NCI-H1092 (cell line): ENCODE data around the gene C19orf67.
"Not testable (repeated sequence)": the region's sequence is repeated elsewhere in the genome, so short reads cannot be mapped to it uniquely, and the experiment has no call there.

Experiments
- DNase-seq: peaks from one replicate; lab custom pipeline; 2025; lab: John Stamatoyannopoulos, UW

The C19orf67 gene

GRCh38 chr19:14056069-14056666, 29.4 kb downstream of the C19orf67 start:
- DNase-seq: no peak

- no peak for DNase-seq
These were observed 30.2 kb downstream of the C19orf67 start for GRCh38 chr19:14055396-14055795.

DNA sequence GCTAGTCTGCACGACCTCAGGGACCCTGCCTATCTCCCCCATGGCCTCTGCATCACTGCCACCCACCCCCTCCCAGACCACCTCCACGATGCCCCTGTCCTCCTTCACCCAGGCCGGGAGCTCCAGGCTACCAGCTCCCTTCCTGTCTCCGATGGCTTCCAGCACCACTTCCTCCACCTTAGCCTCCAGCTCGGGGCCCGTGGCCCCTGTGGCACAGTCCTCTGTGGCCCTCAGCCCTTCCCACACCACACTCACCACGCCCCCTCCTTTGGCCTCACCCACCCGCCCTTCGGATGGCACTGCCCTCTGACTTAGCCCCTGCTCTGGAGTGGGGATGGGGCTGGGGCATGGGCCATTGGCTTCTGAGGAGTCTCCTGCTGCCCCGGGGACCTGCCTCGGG, 30.9 kb downstream of the C19orf67 start:
- no peak for DNase-seq

GRCh38 chr19:14054099-14054498, 31.5 kb downstream of the C19orf67 start:
- no peak for DNase-seq

DNA sequence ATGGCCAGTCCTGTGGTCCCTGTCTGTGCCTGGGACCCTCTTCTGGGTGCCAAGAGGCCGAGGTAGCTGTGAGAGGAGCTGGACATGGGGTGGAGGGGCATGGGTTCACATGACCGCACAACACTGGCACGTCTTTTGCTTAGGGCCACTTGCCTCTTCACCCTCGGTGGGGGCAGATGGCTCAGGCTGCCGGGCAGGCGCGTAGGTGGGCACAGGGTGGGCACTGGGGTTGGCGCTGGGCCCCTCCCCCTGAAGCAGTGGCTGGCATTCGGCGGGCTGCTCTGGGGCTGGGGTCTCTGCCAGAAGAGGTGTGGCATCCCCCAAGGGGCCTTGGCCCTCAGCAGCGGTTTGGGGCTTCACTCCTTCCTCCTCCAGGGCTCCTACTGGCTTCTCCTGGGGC, 32.1 kb downstream of the C19orf67 start:
- no peak for DNase-seq

DNA sequence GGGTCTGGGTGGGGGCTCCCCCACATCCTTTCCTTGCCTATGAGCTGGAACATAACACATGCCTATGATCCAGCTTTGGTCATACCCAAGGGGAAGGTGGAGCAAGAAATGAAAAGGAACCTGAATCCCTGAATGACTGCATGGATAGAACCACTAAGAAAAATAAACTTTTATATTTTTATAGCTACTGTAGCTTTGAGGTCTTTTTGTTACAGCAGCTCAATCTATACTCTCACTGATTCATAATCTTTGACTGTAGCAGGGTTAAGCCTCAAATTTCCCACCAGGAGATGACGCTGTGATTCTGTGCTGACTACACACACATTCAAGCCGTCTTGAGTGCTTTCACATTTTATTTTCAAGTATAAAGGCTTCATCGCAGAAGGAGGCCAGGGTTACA, 32.6 kb downstream of the C19orf67 start:
- no peak for DNase-seq

DNA sequence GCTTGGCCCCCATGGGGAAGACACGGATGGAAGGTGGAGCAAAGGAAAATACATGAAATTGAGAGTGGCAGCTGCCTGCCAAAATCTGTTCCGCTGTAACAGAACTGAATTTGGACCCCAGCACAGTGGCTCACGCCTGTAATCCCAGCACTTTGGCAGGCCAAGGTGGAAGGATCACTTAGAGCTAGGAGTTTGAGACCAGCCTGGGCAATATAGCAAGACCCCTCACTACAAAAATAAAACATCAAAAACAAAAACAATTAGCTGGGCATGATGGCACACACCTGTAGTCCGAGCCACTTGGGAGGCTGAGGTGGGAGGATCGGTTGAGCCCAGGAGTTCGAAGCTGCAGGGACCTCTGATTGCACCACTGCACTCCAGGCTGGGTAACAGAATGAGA, 33.1 kb downstream of the C19orf67 start:
- DNase-seq: no peak

GRCh38 chr19:14051980-14052379, 33.6 kb downstream of the C19orf67 start:
- DNase-seq: no peak

- DNase-seq: not testable (repeated sequence)
These were observed 34.6 kb downstream of the C19orf67 start for GRCh38 chr19:14050961-14051360.

DNA sequence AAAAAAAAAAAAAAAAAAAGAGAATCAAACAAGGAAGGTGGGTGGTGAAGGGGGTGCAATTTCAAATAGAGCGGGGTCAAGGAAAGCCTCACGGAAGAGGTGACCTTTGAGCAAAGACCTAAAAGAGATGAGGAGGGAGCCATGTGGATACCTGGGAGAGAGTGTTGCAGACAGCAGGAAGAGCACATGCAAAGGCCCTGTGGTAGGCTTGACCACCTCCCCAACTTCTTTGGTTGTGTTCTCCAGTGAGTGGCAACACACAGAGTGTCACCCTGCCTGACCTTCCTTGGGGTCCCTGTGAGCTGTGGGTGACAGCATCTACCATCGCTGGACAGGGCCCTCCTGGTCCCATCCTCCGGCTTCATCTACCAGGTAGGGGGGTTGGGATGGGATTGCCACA, 35.1 kb downstream of the C19orf67 start:
- DNase-seq: no peak

DNA sequence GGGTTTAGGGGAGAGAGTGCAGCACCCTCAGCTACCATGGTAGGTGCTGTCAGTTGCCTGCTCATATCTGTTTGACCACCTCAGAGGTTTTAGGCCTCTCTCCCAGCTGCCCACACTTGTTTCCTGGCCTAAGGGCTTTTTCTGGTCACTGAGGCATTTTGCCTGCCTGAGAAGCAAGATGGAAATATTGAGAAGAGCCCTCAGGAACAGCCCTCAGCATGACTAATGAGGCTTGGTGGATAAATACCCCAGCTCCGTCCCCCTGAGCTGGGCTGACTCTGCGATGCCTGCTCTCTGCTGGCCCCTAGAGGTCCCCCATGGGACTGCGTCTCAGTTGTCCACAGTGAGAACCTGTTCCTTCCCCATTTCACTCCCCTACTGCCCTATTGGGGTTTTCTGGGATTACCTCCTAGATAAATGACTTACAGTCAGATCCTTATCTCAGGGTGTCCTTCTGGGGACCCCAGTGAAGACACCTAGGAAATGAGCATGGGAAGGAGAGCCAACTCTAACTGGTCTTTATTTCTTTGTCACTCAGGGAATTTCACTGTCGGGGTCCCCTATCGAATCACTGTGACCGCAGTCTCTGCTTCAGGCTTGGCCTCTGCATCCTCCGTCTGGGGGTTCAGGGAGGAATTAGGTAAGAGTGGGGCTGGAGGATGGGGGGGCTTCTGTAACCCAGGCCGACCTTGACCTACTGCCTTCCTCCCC, 37.0 kb downstream of the C19orf67 start:
- DNase-seq: peak; percentile 29

GRCh38 chr19:14047866-14048265, 37.7 kb downstream of the C19orf67 start:
- DNase-seq: not testable (repeated sequence)

DNA sequence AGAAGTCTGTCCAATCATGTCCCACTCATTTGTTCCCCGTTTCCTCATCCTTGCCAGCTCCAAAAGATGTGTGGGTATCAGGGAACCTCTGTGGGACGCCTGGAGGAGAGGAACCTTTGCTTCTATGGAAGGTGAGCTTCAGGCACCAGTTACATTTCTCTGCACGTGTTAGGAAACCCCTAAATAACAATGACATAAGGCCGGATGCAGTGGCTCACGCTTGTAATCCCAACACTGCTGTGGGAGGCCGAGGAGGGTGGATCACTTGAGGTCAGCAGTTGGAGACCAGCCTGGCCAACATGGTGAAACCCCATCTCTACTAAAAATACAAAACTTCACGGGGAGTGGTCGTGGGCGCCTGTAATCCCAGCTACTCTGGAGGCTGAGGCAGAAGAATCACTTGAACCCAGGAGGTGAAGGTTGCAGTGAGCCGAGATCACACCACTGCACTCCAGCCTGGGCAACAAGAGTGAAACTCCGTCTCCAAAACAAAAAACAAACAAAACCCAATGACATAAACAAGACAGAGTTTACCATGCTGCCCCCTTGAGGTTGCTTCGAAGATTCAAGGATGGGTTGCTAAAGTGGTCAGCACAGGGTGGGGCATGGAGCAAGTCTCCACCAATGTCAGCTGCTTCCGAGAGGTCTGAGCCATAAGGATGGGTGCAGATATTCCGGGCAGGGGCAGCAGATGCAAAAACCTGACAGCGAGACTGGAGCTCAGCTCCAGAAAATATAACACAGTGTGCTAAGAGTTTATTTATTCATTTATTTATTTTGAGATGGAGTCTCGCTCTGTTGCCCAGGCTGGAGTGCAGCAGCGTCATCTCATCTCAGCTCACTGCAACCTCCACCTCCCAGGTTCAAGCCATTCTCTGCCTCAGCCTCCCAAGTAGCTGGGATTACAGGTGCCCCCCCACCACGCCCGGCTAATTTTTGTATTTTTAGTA, 42.6 kb downstream of the C19orf67 start:
- not testable (repeated sequence) for DNase-seq

GRCh38 chr19:14039181-14039580, 46.4 kb downstream of the C19orf67 start:
- DNase-seq: no peak

GRCh38 chr19:14035706-14036105, 49.9 kb downstream of the C19orf67 start:
- no peak for DNase-seq

DNA sequence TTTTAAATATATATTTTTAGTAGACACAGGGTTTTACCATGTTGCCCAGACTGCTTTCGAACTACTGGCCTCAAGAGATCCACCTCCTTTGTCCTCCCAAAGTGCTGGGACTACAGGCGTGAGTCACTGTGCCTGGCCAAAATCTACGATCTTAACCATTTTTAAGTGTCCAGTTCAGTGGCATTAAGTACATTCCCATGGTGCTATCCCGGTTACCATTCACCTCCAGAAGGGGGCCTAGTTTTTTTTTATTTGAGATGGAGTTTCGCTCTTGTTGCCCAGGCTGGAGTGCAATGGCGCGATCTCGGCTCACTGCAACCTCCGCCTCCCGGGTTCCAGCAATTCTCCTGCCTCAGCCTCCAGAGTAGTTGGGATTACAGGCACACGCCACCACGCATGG, 50.4 kb downstream of the C19orf67 start:
- not testable (repeated sequence) for DNase-seq

DNA sequence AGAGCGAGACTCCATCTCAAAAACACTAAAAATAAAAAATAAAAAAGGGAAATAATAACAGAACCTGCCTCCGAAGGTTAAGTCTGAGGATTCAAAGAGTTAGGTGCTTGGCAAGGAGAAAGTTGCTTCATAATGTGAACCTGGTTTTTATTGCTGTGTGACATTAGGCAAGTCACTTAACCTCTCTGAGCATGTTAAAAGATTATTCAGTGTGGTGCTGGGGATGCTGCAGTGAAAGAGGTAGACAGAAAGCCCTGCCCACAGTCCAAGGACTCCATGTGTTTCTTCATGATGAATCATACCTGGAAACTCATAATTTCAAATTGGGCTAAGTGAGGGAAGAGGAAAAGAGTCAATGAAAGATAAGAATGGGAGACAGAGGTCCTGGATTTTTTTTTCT, 51.6 kb downstream of the C19orf67 start:
- no peak for DNase-seq

DNA sequence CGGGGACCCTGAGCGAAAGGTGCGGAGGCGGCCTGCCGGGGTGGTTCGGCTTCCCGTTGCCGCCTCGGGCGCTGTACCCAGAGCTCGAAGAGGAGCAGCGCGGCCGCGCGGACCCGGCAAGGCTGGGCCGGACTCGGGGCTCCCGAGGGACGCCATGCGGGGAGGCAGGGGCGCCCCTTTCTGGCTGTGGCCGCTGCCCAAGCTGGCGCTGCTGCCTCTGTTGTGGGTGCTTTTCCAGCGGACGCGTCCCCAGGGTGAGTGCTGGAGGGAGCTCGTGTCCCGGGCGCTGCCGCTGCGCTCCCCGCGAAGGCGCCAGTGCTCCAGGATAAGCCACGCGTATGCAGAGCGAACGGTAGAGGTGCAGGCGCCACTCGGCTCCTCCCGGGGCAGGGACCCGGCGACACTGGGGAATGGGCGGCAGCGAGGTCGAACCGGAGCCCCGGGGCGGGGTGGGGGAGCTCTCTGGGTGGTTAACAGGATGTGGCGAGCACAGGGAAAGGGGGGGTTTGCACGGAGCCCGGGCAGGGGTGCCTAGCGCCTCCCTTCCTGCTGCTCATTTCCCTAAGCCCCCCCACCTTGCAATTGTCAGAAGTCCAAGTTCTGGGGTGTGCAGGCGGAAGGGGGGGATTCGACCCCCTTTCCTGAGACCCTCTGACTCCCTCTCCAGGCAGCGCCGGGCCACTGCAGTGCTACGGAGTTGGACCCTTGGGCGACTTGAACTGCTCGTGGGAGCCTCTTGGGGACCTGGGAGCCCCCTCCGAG, 53.7 kb downstream of the C19orf67 start, which contains the start of gene IL27RA:
IL27RA (plus strand) TSS at position 44 of the 762 bp plus-strand sequence; CDS start at position 155, 111 bp downstream.
- DNase-seq: peak; percentile 42
